ENCODE measurements around the gene RASSF7. TPM values are rescaled to one million over a fixed set of nuclear protein-coding genes. Genes with fewer than 3 reads are reported as not detected.

Gene RASSF7
- total RNA-seq, 1 donor from 2014 or later = 32.3 TPM

- Histone ChIP-seq H3K9ac (ENCODE audit: low read length) (peak overlapping the region; percentile 23), H3K4me3 (ENCODE audit: insufficient read depth, low read depth, low read length) (no peak overlapping the region), H3K79me2 (ENCODE audit: insufficient read depth, low read length) (peaks cover 17% of the 10 kb centered on the region), H3K36me3 (ENCODE audit: insufficient read depth, low read length) (peaks cover 41% of the 10 kb centered on the region), H3K27ac (ENCODE audit: low read depth, low read length) (no peak overlapping the region), H2AFZ (ENCODE audit: low read depth, low read length) (no peak overlapping the region), H3K4me1 (ENCODE audit: insufficient read depth, low read length) (peaks cover 4% of the 10 kb centered on the region), H3K27me3 (ENCODE audit: insufficient read depth, low read length) (no peaks in the 10 kb centered on the region), H3K9me3 (ENCODE audit: insufficient read depth, low read depth, low read length) (no peaks in the 10 kb centered on the region), H4K20me1 (ENCODE audit: insufficient read depth, low read length) (peaks cover 56% of the 10 kb centered on the region), H3K4me2 (ENCODE audit: low read length) (no peak overlapping the region)
- Mint-ChIP-seq H3K4me3 (ENCODE audit: unreplicated experiment) (no peak overlapping the region), H3K36me3 (ENCODE audit: low read depth, unreplicated experiment) (peaks cover 12% of the 10 kb centered on the region), H3K9me3 (ENCODE audit: unreplicated experiment) (no peaks in the 10 kb centered on the region), H3K4me1 (ENCODE audit: low read depth, unreplicated experiment) (no peaks in the 10 kb centered on the region), H3K27me3 (ENCODE audit: low read depth, unreplicated experiment) (no peaks in the 10 kb centered on the region), H3K27ac (ENCODE audit: unreplicated experiment) (no peak overlapping the region)
- no peak for DNase-seq (ENCODE audit: low read depth)
- no peak for FAIRE-seq
- no peak for TF ChIP-seq CTCF (IDR thresholded peaks at IDR 0.05; ENCODE audit: insufficient read depth, low read depth, low read length)
- TF ChIP-seq EZH2 (IDR thresholded peaks at IDR 0.05; ENCODE audit: insufficient read depth, low read length) = no peak
Measured at GRCh38 chr11:605286-606129, 44.7 kb downstream of the RASSF7 start.

GRCh38 chr11:606245-606644 lies 45.5 kb downstream of the RASSF7 start:
- no peaks in the 10 kb centered on the region for H3K9me3 Mint-ChIP-seq (ENCODE audit: unreplicated experiment)
- Histone ChIP-seq H3K27ac (ENCODE audit: low read depth, low read length) (peak overlapping the region; percentile 50), H3K4me2 (ENCODE audit: low read length) (no peak overlapping the region)

More at GRCh38 chr11:606245-606644, 45.5 kb downstream of the RASSF7 start:
- H2AFZ ChIP-seq (ENCODE audit: low read depth, low read length) = no peak overlapping the region
- no peak for FAIRE-seq
- Mint-ChIP-seq H3K36me3 (ENCODE audit: low read depth, unreplicated experiment) (peaks cover 15% of the 10 kb centered on the region), H3K27me3 (ENCODE audit: low read depth, unreplicated experiment) (no peaks in the 10 kb centered on the region), H3K4me1 (ENCODE audit: low read depth, unreplicated experiment) (no peaks in the 10 kb centered on the region), H3K27ac (ENCODE audit: unreplicated experiment) (no peak overlapping the region), H3K4me3 (ENCODE audit: unreplicated experiment) (no peak overlapping the region)
- no peak overlapping the region for H3K4me3 ChIP-seq (ENCODE audit: insufficient read depth, low read depth, low read length)
- H3K79me2 ChIP-seq (ENCODE audit: insufficient read depth, low read length) = peaks cover 17% of the 10 kb centered on the region
- H3K27me3 ChIP-seq (ENCODE audit: insufficient read depth, low read length) = no peaks in the 10 kb centered on the region
- TF ChIP-seq CTCF (IDR thresholded peaks at IDR 0.05; ENCODE audit: insufficient read depth, low read depth, low read length) (no peak), EZH2 (IDR thresholded peaks at IDR 0.05; ENCODE audit: insufficient read depth, low read length) (no peak)
- H4K20me1 ChIP-seq (ENCODE audit: insufficient read depth, low read length) = peaks cover 61% of the 10 kb centered on the region
- peaks cover 4% of the 10 kb centered on the region for H3K4me1 ChIP-seq (ENCODE audit: insufficient read depth, low read length)
- peaks cover 44% of the 10 kb centered on the region for H3K36me3 ChIP-seq (ENCODE audit: insufficient read depth, low read length)
- H3K9ac ChIP-seq (ENCODE audit: low read length) = peak overlapping the region; percentile 23
- H3K9me3 ChIP-seq (ENCODE audit: insufficient read depth, low read depth, low read length) = no peaks in the 10 kb centered on the region
- DNase-seq (ENCODE audit: low read depth) = peak; percentile 58
